NCI-H524 (cell line): ENCODE data around the gene ERVH48-1.
A peak's percentile ranks its signal among the peaks of the same experiment; 100 is the strongest.
"Not testable (repeated sequence)": the region's sequence is repeated elsewhere in the genome, so short reads cannot be mapped to it uniquely, and the experiment has no call there.

Experiments
- DNase-seq, 2 experiments: peaks; one replicate each; lab custom pipeline; 2025; lab: John Stamatoyannopoulos, UW

Gene ERVH48-1

DNA sequence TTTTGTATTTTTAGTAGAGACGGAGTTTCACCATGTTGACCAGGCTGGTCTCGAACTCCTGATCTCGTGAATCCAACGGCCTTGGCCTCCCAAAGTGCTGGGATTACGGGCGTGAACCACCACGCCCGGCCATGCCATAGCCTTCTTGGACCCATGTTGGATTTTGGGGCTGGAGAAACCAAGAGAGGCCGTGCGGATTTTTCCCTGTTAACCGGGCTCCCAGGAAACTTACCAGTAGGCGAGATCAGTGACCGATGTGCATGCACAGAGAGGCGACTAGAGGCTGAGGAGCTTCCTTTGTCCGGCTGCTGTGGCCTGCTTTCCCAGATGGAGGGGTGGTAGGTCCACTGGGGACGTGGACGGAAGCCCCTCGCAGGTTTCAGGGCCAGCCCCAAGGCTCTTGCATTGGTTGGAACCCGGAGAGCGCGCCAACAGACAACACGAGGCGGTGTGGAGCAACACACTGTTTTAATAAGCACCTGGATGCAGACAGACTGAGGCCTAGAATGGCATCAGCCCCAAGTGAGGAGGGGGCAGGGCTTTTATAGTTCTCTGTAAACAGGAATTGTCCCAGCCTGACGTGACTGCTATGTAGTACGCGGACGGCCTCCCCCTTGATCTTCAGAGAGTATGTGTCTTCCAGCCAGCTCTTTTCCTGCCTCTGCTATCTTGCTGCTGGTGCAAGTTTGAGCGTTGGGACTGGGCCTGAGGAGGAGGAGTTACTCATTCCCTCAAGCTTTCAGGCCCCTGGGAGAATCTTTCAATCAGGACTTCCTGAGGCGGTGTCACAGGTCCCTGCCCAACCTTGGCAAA is at the start of gene ERVH48-1:
Gene ERVH48-1, minus strand, starts transcription at position 517 of the 813 bp plus-strand sequence. CDS start 6,624 bp downstream, outside the sequence.
- no peak for DNase-seq

DNA sequence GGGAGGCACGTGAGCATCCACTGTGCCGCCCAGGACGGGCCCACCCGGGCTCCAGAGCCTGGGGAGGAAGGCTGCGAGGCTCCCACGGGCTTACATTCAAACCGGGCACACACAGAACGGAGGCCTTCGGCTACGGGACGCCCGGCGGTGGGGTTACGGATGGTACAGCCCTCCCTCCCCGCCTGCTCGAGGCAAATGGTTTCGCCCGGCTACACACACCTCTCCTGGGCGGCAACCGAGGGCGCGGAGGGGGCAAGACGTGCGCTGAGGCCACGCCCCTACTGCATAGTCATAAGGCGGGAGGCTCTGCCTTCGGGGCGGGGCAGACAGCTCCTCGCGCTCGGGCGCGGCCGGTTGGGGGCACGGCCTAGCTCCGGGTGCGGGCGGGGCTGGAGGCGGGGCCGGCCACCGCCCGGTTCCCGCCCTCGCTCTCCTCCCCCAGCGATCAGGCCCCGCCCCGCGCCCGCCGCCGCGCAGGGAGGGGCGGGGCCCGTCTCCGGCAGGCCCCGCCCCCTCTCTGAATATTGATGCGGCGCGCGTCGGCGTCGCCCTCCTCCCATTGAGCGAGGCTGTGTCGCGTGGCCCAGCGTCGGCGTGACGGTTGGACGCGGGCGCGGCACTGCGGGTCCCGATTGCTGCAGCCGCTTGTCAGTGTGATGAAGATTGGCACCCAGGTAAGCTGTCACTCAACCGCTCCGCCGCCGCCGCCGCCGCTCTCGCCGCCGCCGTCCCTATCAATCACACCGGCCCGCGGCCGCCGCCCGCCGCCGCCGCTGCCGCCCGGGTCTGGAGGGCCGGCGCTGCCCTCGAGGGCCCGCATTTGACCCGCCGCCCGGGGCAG is 48.8 kb upstream of the ERVH48-1 start, which contains the start of gene PKNOX1:
Gene PKNOX1, plus strand, starts transcription at position 572 of the 841 bp plus-strand sequence. CDS start 29,820 bp downstream, outside the sequence.
- DNase-seq: peak; percentile 97 to 100

DNA sequence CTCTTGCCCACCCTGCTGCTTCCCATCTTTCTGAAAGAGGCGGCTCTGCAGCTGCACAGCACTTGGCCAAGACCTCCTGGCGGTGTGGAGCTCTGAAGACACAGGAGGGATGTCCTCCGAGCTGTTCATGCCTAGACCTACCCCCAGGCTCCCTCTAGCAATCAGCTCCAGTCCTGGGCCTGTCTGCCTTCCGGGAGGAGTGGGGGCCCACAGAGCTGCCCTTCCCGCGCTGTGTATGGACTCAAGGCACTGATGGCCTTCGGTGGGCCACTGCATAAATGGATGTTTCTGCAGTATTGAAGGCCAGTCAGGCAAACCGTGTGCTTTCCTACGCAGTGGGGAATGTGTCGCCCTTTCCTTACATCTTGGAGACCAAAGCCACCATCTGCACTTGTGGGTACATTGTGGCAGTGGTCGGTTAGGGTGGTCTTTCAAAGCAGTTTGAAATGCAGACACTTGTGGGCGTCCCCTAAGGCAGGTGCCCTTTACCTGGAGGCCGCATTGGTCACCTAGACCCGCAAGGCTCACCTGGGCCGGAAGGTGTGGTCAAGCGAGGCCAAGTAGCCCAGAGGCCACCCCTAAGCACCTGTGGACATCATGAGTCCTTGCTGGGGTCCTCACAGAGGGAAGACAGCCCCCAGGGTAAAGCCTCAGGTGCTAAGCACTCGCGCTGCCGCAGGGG is 48.0 kb upstream of the ERVH48-1 start:
- peak in 1 of 2 experiments; percentile 37 for DNase-seq

DNA sequence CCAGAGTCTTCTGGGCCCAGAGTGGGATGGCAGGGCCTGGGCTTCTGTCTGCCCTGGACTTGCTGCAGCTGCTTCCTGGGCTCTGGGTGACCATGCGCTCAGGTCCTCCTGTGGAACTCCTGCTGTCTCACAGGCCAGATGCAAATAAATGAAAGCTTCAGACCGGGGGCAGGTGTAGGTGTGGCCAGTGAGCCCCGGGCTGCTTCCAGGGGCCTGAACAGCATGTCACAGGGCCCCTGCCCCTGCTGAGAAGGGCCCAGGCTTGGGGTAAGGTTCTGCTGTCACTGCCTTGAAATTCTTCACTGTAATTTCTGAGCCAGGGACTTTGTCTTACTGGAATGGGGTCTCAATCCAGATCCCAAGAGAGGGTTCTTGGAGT is 46.5 kb upstream of the ERVH48-1 start:
- DNase-seq: no peak

DNA sequence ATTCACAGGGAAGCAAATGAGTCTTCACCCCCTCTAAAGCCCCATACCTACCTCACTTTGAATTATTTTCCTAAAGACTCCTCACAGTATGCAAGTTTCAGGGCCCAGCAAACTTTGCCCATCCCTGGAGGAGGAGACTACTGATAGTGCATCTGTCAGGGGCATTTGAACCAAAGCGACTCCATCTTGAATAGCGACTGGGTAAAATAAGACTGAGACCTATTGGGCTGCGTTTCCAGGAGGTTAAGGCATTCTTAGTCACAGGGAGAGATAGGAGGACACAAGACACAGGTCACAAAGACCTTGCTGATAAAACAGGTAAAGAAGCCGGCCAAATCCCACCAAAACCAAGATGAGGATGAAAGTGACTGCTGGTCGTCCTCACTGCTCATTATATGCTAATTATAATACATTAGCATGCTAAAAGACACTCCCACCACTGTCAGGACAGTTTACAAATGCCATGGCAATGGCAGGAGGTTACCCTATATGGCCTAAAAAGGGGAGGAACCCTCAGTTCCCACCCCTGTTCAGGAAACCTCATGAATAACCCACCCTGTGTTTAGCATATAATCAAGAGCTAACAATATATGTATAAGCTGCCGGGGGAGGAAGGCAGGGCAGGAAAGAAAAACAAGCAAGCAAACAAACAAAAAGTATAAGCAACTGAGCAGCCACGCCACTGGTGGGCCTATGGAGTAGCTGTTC is 45.7 kb upstream of the ERVH48-1 start:
- DNase-seq: no peak

DNA sequence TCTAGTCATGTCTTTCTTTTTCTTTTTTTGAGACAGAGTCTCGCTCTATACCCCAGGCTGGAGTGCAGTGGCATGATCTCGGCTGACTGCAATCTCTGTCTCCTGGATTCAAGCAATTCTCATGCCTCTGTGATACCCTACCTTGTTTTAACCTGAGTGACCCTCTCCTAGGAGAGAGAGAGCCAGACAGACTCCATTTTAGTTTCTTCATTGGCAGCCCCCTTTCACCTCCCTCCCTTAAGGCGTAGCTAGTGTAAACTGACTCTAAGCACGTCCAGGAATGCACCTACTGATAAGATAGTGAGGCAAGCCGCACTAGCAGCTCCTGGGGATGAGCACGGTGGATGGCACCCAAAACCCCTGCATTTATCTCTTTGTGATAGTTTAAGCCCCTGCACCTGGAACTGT is 43.8 kb upstream of the ERVH48-1 start:
- DNase-seq: no peak

DNA sequence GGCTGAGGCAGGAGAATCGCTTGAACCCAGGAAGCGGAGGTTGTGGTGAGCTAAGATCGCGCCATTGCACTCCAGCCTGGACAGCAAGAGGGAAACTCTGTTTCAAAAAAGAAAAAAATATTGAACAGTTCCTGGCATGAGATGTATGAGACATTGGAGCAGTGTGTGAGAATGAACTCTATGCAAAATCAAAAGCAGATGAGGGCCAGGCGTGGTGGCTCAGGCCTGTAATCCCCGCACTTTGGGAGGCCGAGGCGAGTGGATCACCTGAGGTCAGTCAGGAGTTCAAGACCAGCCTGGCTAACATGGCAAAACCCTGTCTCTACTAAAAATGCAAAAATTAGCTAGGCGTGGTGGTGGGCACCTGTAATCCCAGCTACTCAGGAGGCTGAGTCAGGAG is 42.2 kb upstream of the ERVH48-1 start:
- not testable (repeated sequence) for DNase-seq

DNA sequence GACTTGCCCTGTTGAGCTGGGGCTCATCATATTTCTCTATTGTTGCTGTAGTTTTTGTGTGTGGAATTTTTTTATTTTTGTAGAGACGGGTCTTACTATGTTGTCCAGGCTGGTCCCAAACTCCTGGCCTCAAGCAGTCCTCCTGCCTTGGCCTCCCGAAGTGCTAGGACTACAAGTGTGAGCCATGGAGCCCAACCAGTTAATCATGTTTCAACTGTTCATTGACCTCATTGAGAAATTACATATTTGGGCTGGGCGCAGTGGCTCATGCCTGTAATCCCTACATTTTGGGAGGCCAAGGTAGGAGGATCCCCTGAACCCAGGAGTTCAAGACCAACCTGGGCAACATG is 39.8 kb upstream of the ERVH48-1 start:
- DNase-seq: no peak

DNA sequence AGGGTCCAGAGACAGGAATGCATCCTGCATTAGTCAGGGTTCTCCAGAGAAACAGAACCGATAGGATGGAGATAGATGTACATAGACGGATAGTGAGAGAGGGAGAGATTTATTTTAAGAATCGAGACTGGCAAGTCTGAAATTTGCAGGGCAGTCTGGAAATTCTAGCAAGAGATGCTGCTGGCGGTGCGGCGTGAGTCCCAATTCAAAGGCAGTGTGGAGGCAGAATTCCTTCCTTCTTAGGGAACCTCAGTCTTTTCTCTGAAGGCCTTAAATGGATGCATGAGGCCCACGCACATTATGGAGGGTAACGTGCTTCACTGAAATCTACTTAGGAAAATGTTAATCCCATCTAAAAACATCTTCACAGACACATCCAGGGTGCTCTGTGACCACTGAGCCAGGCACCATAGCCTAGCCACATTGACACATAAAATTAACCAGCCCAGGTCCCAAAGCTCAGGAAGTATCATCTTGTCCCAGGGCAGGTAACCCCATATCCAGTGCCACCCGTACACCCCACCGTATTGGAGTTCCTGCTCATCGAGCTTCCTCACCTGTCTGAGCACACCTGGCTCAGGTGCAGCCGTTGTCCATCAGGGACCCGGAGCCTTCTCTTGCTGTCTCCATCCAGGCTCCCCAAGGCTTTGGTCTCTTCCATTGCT is 39.2 kb upstream of the ERVH48-1 start:
- DNase-seq: no peak

DNA sequence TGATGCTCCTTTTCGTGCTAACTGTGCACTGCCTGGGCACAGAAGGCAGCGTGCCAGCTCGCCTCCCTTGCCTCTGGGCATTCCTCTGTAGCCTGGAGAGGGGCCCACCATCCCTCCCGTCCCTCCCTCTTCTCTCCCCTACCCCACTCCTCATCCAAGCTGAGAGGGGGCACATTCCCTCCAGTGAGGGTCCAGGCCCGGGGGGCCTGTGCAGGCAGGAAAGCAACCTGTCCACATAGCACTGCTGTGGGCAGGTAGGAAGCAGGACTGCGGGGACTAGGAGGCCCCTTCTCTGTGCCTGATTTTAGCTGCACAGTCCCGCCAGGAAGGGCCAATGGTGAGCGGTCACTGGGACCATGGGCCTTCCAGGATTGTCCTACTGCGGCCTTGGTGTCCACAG is 38.7 kb upstream of the ERVH48-1 start:
- no peak for DNase-seq

DNA sequence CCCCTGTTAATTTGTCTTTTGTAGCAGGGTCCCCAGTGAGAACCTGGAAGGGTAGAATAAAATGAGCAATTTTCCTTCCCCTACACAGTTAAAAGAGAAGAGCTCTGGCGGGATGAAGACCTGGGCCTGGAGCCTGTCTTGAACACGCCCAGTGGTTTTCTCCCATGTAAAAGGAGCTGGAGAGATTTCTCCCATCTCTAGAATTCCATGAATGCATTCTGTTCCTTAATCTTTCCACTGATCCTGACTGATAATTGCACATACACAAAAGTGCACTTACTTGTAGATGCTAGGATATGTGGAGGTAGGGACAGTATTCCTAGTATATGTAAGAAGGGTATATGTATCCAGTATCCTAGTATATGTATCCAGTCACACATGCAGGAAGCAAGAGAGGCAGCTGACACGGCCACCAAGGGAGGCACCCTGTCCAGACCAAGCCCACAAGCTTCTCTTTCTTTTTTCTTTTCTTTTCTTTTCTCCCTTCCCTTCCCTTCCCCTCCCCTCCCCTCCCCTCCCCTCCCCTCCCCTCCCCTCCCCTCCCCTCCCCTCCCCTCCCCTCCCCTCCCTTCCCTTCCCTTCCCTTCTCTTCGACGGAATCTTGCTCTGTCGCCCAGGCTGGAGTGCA is 37.1 kb upstream of the ERVH48-1 start:
- DNase-seq: no peak

DNA sequence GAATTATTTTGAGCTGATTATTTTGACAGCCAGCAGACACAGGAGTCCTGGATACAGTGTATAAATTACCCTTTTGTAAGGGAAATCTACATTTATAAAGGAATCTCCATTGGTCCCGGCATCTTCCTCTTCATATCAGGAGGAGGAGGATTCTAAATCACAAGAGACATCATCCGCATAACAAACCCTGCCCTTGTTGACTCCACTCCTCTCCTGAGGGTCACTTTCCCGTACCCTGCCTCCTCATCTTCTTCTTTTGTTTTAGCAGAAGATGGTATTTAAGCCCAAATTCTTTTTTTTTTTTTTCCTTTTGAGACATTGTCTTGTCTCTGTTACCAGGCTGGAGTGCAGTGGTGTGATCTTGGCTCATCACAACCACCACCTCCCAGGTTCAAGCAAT is 34.3 kb upstream of the ERVH48-1 start:
- DNase-seq: no peak

DNA sequence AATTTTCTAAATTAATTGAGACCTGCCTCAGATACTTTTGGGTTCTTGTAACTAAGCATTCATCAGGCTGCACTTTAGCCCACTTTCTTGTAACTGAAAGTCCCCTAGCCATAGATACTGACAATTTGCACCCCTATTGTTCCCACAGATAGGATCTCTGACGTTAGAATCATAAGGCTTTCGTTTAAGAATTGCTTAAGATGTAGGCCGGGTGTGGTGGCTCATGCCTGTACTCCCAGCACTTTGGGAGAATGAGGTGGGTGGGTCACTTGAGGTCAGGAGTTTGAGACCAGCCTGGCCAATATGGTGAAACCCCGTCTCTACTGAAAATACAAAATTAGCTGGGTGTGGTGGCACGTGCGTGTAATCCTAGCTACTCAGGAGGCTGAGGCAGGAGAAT is 32.7 kb upstream of the ERVH48-1 start:
- not testable (repeated sequence) for DNase-seq

DNA sequence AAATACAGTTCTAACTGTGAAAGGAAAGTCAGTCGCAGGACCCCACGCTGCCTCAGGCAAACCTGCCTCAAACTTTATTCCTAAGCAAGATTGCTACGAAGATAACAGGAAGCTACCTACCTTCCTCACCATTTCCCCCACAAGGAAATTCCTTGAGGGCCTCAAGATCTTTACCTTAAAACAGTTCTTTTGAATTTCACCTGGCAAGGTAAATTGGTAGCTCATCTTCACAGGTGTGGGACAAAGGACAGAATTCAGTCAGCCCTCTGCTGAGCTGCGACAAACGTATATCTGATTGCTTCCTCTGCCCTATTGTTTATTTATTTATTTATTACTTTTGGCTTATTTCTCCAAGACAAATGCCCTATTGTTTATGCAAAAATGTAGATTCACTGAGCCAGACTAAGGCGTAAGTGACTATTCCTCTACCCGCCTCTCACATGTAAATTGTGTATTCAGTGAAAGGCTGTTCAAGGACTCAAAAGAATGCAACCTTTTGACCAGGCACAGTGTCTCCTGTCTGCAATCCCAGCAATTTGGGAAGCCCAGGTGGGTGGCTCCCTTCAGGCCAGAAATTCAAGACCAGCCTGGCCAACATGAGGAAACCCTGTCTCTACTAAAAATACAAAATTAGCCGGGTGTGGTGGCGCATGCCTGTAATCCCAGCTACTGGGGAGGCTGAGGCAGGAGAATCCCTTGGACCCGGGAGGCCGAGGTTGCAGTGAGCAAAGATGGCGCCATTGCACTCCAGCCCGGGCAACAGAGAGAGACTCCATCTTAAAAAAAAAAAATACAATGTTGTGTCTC is 31.6 kb upstream of the ERVH48-1 start:
- DNase-seq: no peak

DNA sequence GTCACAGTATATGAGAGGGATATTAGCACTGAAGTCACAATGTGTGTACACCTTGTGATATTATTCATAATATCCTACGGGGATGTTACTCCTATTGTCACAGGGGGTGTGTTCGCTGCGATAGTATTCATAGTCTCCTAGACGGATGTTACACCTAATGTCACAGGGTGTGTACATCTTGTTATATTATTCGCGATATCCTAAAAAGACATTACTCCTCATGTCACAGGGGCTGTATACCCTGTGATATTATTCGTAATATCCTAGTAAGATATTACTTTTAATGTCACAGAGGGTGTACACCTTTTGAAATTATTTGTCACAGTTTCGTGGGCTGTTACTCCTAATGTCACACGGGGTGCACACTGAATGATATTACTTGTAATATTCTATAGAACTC is 25.8 kb upstream of the ERVH48-1 start:
- not testable (repeated sequence) for DNase-seq

DNA sequence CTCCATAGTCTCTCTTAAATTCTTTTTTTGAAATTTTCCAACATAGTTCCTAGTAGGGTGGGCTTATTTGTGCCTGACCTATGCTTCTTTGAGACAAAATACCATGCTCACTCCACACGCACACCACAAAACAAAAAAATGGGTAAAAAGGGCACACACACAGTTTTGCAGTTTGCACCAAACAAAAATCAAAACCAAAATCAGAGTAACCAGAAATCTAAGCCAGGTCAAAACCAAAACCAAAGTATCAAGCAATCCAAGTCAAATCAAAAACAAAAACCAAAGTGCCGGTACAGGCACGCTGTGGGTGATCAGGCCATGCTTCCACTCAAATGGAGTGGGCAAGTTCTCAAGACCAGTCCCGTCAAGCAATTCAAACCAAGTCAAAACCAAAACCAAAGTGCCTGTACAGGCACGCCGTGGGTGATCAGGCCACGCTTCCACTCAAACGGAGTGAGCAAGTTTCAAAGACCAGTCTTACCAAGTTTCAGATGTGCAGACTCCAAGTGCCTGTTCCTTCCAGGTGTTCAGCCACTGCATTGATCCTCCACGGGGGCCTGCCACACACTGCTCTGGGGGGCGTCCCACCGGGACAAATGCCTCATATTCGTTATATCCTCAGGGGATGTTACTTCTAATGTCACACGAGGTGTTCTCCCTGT is 23.8 kb upstream of the ERVH48-1 start:
- DNase-seq: not testable (repeated sequence)

DNA sequence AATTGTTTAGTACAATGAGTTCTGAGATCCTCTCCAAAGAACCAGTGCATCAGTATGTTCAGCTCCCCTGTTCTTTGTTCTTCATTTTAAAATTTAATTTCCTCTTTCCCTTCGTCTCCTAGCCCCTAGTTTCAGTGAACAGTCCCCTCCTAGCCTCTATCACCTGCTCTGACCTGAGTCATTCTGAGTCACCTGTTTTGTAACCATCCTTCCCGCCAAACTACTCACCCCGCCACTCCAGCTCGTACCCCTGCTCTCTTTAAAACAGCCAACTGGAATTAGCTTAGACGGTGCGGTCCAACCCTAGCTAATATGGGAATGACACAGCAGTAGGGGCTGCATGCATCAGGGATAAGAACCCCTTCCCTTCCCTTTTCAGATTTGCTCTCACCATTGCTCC is 16.8 kb upstream of the ERVH48-1 start:
- DNase-seq: no peak

DNA sequence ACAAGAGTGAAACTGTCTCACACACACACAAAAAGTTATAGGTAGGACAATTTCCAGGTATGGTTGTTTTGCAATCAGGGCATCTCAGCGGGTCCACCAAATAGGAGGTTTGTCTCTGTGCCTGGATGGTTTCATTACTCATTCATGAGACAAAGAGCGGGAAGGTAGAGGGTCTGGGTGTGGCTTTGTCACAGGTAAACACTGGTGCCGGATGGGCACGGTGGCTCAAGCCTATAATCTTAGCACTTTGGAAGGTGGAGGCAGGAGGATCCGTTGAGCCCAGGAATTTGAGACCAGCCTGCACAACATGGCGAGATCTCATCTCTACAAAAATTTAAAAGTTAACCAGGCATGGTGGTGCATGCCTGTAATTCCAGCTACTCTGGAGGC is 16.3 kb upstream of the ERVH48-1 start:
- DNase-seq: no peak
